ENCODE data around the gene TSPAN18.

Gene TSPAN18

GRCh38 chr11:44764583-44764982 lies 37.8 kb downstream of the TSPAN18 start:
- no peak overlapping the region for H3K4me3 ChIP-seq (ENCODE audit: low read depth, low read length)
- TF ChIP-seq CTCF (IDR thresholded peaks at IDR 0.05; ENCODE audit: borderline replicate concordance, insufficient read depth, low read depth, low read length): no peak

- no peak overlapping the region for H3K4me3 ChIP-seq (ENCODE audit: low read depth, low read length)
- TF ChIP-seq CTCF (IDR thresholded peaks at IDR 0.05; ENCODE audit: borderline replicate concordance, insufficient read depth, low read depth, low read length): no peak
Measured at GRCh38 chr11:44765026-44765595, 38.3 kb downstream of the TSPAN18 start.

- TF ChIP-seq CTCF (IDR thresholded peaks at IDR 0.05; ENCODE audit: borderline replicate concordance, insufficient read depth, low read depth, low read length): no peak
- no peak overlapping the region for H3K4me3 ChIP-seq (ENCODE audit: low read depth, low read length)
Measured at GRCh38 chr11:44765676-44766075, 38.9 kb downstream of the TSPAN18 start.

- no peak overlapping the region for H3K4me3 ChIP-seq (ENCODE audit: low read depth, low read length)
- no peak for TF ChIP-seq CTCF (IDR thresholded peaks at IDR 0.05; ENCODE audit: borderline replicate concordance, insufficient read depth, low read depth, low read length)
Measured at GRCh38 chr11:44766112-44766971, 39.6 kb downstream of the TSPAN18 start.

- H3K4me3 ChIP-seq (ENCODE audit: low read depth, low read length): no peak overlapping the region
- no peak for TF ChIP-seq CTCF (IDR thresholded peaks at IDR 0.05; ENCODE audit: borderline replicate concordance, insufficient read depth, low read depth, low read length)
Measured at GRCh38 chr11:44766972-44767278, 40.2 kb downstream of the TSPAN18 start.

- TF ChIP-seq CTCF (IDR thresholded peaks at IDR 0.05; ENCODE audit: borderline replicate concordance, insufficient read depth, low read depth, low read length): no peak
- H3K4me3 ChIP-seq (ENCODE audit: low read depth, low read length): no peak overlapping the region
Measured at GRCh38 chr11:44767421-44767820, 40.7 kb downstream of the TSPAN18 start.

- no peak for TF ChIP-seq CTCF (IDR thresholded peaks at IDR 0.05; ENCODE audit: borderline replicate concordance, insufficient read depth, low read depth, low read length)
- H3K4me3 ChIP-seq (ENCODE audit: low read depth, low read length): no peak overlapping the region
Measured at GRCh38 chr11:44770401-44770800, 43.6 kb downstream of the TSPAN18 start.
